Peyer's patch (tissue), 4 donors: ENCODE measurements around the gene LAP3. TPM values are rescaled to one million over a fixed set of nuclear protein-coding genes. Genes with fewer than 3 reads are reported as not detected.

Source experiments
- DNase-seq, 3 donors: peaks; one replicate each; pipeline ENCODE4 v3.0.0-alpha.2; 2017 to 2019
- H3K27ac ChIP-seq, 4 donors: fragments of 200-600 bp; sonication (generic); one replicate each; pipeline ENCODE4 v1.5.1; 2016 to 2019
- H3K27me3 ChIP-seq, 2 donors: fragments of 200-600 bp; sonication (generic); one replicate each; pipeline ENCODE4 v1.5.1; 2019
- H3K36me3 ChIP-seq, 3 donors: fragments of 200-600 bp; sonication (generic); one replicate each; pipeline ENCODE4 v1.5.1; 2016 to 2019
- H3K4me1 ChIP-seq, 4 donors: fragments of 200-600 bp; sonication (generic); one replicate each; pipeline ENCODE4 v1.5.1; 2016 to 2019
- H3K4me3 ChIP-seq, 4 donors: fragments of 200-600 bp; sonication (generic); 1 replicate in 3 of 4; 2 replicates in 1 of 4; pipeline ENCODE4 v1.5.1; 2016 to 2019; ENCODE audit warnings: mild to moderate bottlenecking in 1 of 4
- H3K9me3 ChIP-seq, 4 donors: fragments of 200-600 bp; sonication (generic); one replicate each; pipeline ENCODE4 v1.5.1; 2016 to 2019; ENCODE audit warnings: mild to moderate bottlenecking in 1 of 4
- CTCF ChIP-seq, 6 experiments: fragments of 450-650 bp in 4 of 6; fragments of 200-600 bp in 2 of 6; sonication (generic) in 1 of 6; IDR thresholded peaks; one replicate each; pipeline ENCODE4 v1.5.1; 2017 to 2019; ENCODE audit warnings: antibody characterized with exemption in 6 of 6, mild to moderate bottlenecking in 3 of 6, moderate library complexity in 1 of 6
- POLR2A ChIP-seq, 2 donors: fragments of 450-650 bp; IDR thresholded peaks; one replicate each; pipeline ENCODE4 v1.5.1; 2017; ENCODE audit warnings: antibody characterized with exemption in 2 of 2, mild to moderate bottlenecking in 2 of 2, moderate library complexity in 2 of 2
- total RNA-seq, 4 donors: library from RNA; depleted of rRNA; stranded (reverse); fragments of >200 nt; gene quantifications; one replicate each; pipeline ENCODE4 v1.1.0, GENCODE V29; 2016

LAP3 gene
- total RNA-seq, 4 donors from 2014 or later = 41.4 to 79.2 (median 67.4) TPM

- DNase-seq = no peak
- Histone ChIP-seq H3K27me3 (no peaks in the 10 kb centered on the region), H3K27ac (no peak overlapping the region), H3K9me3 (no peaks in the 10 kb centered on the region), H3K4me1 (no peaks in the 10 kb centered on the region), H3K36me3 (peaks cover 0 to 71% (median 0%) of the 10 kb centered on the region in 3 donors), H3K4me3 (no peak overlapping the region)
- no peak for TF ChIP-seq CTCF (IDR thresholded peaks at IDR 0.05)
- TF ChIP-seq POLR2A (IDR thresholded peaks at IDR 0.05) = no peak
Measured at GRCh38 chr4:17605236-17605635, 28.2 kb downstream of the LAP3 start.

GRCh38 chr4:17613761-17614415, 36.9 kb downstream of the LAP3 start:
- Histone ChIP-seq H3K4me3 (peak overlapping the region; percentile 67 to 98 (median 82)), H3K9me3 (no peaks in the 10 kb centered on the region), H3K27ac (peak overlapping the region; percentile 78 to 84 (median 82)), H3K27me3 (no peaks in the 10 kb centered on the region), H3K36me3 (no peaks in the 10 kb centered on the region), H3K4me1 (peaks cover 2 to 23% (median 6%) of the 10 kb centered on the region in 4 donors)
- peak in 2 of 3 donors; percentile 31 to 50 for DNase-seq
- TF ChIP-seq CTCF (IDR thresholded peaks at IDR 0.05) (no peak), POLR2A (IDR thresholded peaks at IDR 0.05) (no peak)

GRCh38 chr4:17614416-17615299, 37.7 kb downstream of the LAP3 start, which contains the start of gene MED28:
Gene MED28, plus strand, starts transcription at chr4:17614641. Its CDS starts 14 bp downstream, at chr4:17614655.
- DNase-seq = peak; percentile 95 to 99 (median 98)
- Histone ChIP-seq H3K9me3 (no peaks in the 10 kb centered on the region), H3K4me3 (peak within 1 kb of the TSS; percentile 67 to 98 (median 82)), H3K27me3 (no peaks in the 10 kb centered on the region), H3K36me3 (peaks cover 0 to 2% (median 0%) of the 10 kb centered on the region in 3 donors), H3K27ac (peak within 1 kb of the TSS; percentile 78 to 84 (median 82)), H3K4me1 (peaks cover 3 to 27% (median 9%) of the 10 kb centered on the region in 4 donors)
- TF ChIP-seq POLR2A (IDR thresholded peaks at IDR 0.05) = peak; percentile 78 to 86
- TF ChIP-seq CTCF (IDR thresholded peaks at IDR 0.05) = peak in 4 of 6 experiments; percentile 11 to 34 (median 30)

GRCh38 chr4:17616283-17616682, 39.3 kb downstream of the LAP3 start:
- H3K4me3 ChIP-seq = peak overlapping the region in 2 of 4 donors; percentile 0 to 19
- no peak for DNase-seq
- TF ChIP-seq POLR2A (IDR thresholded peaks at IDR 0.05) = no peak
- no peak for TF ChIP-seq CTCF (IDR thresholded peaks at IDR 0.05)

GRCh38 chr4:17618926-17619325, 41.9 kb downstream of the LAP3 start:
- Histone ChIP-seq H3K9me3 (no peaks in the 10 kb centered on the region), H3K27ac (no peak overlapping the region), H3K27me3 (no peaks in the 10 kb centered on the region), H3K4me3 (no peak overlapping the region), H3K4me1 (peaks cover 3 to 27% (median 9%) of the 10 kb centered on the region in 4 donors), H3K36me3 (peaks cover 0 to 43% (median 0%) of the 10 kb centered on the region in 3 donors)
- TF ChIP-seq POLR2A (IDR thresholded peaks at IDR 0.05) = no peak
- TF ChIP-seq CTCF (IDR thresholded peaks at IDR 0.05) = no peak
- DNase-seq = no peak

More at GRCh38 chr4:17616283-17616682, 39.3 kb downstream of the LAP3 start:
- H3K36me3 ChIP-seq = peaks cover 0 to 18% (median 0%) of the 10 kb centered on the region in 3 donors
- no peaks in the 10 kb centered on the region for H3K27me3 ChIP-seq
- no peaks in the 10 kb centered on the region for H3K9me3 ChIP-seq
- no peak overlapping the region for H3K27ac ChIP-seq
- peaks cover 3 to 27% (median 9%) of the 10 kb centered on the region in 4 donors for H3K4me1 ChIP-seq
